ENCODE measurements around the gene RNF135.
"Not testable (repeated sequence)": the region's sequence is repeated elsewhere in the genome, so short reads cannot be mapped to it uniquely, and the experiment has no call there.

Gene RNF135

DNA sequence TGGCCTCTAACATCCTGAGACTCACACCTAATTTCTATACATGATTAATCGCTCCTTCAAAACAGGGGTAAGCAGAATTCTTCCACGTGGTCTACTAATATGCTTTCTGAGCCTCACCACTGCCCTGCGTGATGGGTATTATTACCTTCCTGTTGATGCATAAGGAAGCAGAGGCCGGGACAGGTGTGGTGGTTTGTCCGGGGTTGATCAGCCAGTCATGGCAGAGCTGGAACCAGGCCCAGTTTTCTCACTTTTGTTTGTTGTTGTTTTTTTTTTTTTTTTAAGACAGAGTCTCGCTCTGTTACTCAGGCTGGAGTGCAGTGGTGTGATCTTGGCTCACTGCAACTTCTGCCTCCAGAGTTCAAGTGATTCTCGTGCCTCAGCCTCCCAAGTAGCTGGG lies 31.2 kb downstream of the RNF135 start:
- DNase-seq (ENCODE audit: low read depth): no peak

DNA sequence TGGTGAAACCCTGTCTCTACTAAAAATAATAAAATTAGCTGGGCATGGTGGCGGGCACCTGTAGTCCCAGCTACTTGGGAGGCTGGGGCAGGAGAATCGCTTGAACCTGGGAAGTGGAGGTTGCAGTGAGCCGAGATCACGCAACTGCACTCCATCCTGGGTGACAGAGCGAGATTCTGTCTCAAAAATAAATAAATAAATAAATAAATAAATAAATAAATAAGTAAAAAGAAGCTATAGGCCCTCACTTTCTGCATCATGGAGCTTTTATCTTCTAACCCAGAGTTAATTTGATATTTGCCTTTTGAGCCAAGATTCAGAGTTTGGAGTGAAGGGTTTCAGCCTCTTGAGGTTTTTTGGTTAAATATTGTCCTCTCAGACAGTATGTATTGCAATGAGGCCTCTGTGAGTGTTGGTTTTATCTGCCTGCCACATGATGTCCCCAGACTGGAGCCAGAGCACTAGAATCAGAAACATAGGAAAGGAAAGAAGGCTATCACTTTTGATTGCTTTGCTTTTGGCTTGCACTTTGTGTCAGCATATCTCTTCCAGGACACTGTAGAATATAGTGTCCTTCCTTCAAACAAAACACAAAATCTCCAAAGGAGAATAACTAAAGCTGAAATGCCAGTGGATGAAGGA lies 32.5 kb downstream of the RNF135 start:
- DNase-seq (ENCODE audit: low read depth): no peak

DNA sequence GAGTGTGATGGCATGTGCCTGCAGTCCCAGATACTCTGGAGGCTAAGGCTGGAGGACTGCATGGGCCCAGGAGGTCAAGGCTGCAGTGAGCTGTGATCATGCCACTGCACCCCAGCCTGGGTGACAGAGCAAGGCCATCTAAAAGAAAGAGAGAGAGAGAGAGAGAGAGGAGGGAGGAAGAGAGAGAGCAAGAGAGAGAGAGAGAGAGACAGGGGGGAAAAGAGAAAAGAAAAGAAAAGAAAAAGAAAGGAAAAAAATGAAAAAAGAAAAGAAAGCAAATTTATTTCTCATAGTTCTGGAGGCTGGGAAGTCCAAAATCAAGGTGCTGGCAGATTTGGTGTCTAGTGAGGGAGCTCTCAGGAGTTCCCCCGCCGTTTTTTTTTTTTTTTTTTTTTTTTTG lies 33.3 kb downstream of the RNF135 start:
- DNase-seq (ENCODE audit: low read depth): no peak

DNA sequence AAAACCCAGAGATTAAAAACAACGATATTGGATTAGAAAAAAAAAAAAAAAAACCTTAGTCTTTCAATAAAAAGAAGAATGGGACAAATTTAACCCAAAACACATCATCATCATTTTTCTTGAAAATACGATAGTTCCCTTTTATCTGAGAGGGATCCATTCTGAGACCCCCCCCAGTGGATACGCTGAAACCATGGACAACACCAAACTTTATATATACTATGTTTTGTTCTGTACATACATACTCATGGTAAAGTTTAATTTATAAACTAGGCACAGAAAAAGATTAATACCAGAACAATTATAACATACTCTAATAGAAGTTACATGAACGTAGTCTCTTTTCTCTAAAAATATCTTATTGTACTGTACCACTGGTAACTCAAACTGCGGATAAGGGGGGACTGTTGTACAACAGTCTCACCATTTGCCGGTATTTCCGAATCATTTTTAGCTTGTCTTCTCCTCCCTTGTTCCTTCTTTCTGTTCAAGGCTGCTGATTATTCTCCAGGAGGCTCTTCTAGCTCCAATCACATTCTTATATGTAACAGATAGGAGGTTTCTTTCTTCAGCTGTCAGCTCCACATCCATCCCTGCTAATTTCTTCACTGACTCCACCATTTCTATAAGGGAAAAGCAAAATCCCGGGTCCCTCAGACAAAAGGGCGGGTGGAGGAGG lies 37.0 kb downstream of the RNF135 start:
- DNase-seq (ENCODE audit: low read depth): no peak

DNA sequence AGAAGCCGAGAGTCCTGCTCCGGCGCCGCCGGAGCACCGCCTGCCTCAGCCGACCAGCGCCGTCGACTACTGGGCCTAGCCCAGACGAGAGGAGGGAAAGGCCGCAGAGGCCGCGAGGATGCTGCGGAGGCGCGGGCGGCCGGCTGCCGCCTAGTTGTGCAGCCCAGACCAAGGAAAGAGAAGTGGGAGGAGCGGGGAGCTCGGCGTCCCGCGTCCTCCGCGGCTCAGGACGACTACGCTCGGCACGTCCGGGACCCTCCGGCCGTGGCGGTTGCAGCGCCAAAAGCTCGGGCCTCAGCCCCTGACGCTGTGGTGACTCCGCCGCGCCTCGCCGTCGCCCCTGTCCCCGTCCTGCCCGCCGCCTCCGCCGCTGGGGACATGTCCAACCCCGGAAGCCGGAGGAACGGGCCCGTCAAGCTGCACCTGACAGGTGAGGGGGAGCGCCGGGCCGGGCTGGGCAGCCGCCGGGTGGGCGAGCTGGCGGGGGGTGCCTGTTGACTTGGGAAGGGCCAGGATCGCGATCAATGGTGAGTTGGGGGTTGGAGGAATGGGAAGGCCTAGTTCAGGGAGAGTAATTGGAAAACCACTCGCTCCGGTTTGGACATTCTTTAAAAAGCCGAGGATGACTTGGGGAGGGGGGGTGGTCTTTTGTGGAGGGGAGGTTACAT lies 37.7 kb downstream of the RNF135 start:
- DNase-seq (ENCODE audit: low read depth): peak; percentile 25

DNA sequence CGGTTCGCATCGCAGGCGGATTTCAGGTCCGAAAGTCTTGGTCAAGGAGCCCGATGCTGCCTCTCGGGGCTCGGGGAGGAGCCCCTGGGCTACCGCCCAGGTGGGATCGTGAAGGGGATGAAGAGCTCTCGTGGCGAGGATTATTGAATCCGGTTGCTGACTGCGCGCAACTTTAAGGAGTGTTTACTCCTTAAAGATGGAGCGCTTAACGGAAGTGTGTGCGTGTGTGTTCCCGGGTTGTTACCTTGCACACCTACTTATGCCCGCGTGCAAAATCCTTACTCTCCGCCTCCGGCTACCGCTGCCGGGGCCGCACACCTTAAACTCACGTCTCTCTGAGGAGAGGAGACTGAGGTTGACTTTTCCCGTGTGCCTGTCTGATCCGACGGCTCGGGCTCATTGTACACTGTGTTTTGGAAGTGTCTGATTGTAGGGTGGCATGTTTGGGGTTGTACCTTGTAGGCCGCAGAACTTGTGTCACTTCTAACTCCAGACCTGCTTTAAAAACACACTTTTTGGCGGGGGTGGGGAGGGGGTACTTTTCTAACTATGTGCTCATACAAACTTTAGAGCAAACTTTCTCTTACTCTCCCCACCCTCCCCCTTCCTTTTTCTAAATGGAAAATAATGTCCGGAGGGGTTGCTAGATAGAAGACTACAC lies 38.3 kb downstream of the RNF135 start:
- DNase-seq (ENCODE audit: low read depth): peak; percentile 2

DNA sequence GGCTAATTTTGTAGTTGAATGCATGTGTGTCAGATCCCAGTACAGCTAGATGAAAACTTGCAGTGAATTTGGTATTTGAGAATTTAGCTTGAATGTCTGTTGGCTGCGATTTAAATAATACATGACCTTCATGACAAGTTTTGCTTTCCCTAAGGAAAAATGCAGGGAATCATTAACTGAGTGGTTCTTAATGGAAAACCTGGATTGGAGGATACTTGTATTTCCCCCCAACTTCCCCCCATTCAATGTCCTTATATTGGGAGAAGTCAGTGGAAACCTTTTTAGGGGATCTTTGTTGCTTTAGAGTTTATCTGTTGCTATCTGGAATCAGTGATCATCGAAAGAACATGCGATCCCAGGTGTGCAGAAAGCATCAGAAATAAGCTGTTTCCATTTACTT lies 39.2 kb downstream of the RNF135 start:
- DNase-seq (ENCODE audit: low read depth): not testable (repeated sequence)

DNA sequence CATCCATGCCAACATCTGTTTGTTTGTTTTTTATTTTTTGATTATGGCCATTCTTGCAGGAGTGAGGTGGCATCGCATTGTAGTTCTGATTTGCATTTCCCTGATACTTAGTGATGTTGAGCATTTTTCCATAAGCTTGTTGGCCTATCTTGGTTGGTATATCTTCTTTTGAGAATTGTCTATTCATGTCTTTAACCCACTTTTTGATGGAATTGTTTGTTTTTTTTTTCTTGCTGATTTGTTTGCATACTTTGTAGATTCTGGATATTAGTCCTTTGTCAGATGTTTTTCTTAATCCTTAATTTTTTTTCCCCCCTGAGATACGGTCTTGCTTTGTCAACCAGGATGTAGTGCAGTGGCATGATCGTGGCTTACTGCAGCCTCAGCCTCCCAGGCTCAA lies 43.0 kb downstream of the RNF135 start:
- no peak for DNase-seq (ENCODE audit: low read depth)

DNA sequence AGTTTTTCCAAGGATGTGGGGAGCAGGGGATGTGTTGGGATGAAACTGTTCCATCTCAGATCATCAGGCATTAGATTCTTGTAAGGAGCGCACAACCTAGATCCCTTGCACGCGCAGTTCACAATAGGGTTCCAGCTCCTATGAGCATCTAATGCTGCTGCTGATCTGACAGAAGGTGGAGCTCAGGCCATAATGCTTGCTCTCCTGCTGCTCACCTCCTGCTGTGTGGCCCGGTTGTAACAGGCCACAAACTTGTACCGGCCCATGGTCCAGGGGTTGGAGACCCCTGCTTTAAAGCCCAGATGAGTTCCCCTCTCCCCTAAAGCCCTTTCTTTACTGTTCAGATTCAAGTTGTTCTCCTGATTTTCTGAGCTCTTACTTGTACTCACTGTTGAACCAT lies 44.8 kb downstream of the RNF135 start:
- no peak for DNase-seq (ENCODE audit: low read depth)

DNA sequence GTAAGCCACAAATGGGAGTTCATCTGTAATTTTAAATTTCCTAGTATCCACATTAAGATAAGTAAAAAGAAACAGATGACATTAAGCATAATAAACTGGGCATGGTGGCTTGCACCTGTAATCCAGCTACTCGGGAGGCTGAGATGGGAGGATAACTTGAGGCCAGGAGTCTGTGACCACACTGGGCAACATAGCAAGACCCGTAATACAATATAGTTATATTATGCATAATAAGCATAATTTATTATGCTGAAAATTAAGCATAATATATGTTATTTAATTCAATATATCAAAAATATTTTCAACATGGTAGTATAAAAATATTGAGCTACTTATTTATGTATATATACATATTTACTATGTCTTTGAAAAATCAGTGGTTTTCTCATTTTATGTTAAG lies 48.2 kb downstream of the RNF135 start:
- no peak for DNase-seq (ENCODE audit: low read depth)

DNA sequence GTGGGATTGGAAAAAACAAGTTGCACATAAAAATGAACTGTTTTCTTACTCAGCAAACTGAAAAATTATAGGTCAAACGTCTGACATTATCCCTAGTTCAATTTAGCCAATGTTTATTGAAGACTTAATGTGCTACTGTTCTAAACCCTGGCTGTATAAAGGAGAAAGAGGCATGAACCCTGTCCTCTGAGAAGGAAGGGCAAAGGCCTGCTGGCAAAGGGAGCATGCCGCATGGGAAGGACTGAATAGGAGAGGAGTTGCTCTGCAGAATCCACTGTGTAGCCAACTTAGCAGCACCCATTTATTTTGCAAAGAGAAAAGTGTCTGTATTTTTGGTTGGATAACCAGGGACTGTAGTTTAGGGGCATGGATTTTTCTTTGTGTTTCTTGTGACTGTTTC lies 52.3 kb downstream of the RNF135 start:
- DNase-seq (ENCODE audit: low read depth): not testable (repeated sequence)

DNA sequence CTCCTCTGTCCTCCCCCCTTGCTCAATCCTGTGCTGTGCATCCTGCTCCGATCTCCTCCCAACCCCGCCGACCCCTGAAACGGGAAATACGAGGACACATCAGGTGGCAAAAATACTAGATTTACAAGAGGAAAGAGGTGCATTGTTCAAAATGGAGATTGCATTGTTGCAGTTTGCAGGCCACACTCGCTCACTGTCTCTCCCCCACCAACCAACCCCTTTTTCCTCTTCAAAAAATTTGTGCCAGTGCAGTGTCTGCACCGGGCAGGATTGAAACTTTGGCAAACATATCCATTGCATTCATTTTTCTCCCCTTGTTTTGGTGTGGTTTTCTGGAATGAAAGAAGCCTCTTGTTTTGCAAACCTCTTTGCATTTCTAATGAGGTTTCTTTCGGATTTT lies 61.0 kb downstream of the RNF135 start:
- no peak for DNase-seq (ENCODE audit: low read depth)

DNA sequence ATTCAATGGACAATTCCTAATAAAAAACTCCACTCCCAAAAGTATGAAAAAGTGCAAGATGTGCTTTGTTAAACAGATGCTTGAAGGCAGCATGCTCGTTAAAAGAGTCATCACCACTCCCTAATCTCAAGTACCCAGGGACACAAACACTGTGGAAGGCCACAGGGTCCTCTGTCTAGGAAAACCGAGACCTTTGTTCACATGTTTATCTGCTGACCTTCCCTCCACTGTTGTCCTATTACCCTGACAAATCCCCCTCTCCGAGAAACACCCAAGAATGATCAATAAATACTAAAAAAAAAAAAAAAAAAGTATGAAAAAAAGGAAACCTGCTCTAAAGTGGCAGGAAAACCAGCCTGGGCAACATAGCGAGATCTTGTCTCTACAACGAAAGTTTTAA lies 64.8 kb downstream of the RNF135 start:
- not testable (repeated sequence) for DNase-seq (ENCODE audit: low read depth)

DNA sequence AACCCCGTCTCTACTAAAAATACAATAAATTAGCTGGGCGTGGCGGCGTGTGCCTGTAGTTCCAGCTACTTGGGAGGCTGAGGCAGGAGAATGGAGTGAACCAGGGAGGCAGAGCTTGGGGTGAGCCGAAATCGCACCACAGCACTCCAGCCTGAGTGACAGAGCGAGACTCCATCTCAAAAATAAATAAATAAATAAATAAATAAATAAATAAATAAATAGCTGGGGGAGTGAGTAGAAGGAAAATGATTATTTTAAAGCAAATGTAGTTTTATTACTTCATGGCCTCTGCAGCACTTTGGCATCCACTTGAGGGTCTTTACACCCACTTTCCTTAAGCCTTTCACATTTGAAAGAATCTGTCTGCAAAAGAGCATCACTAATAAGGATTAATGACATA lies 70.0 kb downstream of the RNF135 start:
- not testable (repeated sequence) for DNase-seq (ENCODE audit: low read depth)

DNA sequence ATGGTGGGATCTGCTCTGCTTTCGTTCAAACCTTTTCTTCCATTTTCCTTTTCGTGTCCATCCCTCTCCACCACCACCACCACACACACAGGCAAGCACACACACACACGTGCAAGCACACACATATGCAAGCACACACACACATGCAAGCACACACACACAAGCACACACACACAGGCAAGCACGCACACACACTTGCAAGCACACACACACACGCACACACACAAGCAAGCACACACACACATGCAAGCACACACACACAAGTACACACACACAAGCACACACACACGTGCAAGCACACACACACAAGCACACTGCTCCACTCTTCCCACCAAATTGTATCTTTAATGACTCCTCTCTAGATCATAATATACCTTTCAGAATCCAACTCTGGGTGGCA lies 71.5 kb downstream of the RNF135 start:
- not testable (repeated sequence) for DNase-seq (ENCODE audit: low read depth)

DNA sequence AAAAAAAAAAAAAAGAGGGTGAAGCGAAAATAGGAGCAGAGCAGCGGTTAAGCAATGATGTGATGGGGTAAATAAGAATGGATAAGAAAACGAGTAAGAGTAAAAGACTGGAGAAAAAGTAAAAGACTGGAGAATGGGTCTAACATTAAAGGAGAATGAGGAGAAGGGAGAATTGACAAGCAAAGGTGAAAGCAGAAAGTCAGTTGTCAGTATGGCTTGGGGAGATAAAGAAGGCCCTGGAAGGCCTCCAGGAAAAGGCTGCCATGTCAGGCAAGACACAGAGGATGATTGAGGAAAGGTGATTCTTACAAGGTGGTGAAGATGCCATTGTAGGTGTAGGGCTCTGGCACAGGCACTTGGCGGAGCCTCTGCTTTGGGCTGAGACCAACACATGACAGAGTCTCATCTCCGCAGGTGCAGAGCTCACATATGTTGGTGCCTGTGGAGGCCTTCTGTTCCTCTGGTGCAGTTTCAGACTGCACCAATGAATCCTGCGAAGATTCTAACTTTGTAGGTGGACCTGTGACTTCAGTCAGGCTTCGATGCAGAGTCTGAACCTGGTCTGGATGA lies 76.1 kb downstream of the RNF135 start:
- not testable (repeated sequence) for DNase-seq (ENCODE audit: low read depth)

DNA sequence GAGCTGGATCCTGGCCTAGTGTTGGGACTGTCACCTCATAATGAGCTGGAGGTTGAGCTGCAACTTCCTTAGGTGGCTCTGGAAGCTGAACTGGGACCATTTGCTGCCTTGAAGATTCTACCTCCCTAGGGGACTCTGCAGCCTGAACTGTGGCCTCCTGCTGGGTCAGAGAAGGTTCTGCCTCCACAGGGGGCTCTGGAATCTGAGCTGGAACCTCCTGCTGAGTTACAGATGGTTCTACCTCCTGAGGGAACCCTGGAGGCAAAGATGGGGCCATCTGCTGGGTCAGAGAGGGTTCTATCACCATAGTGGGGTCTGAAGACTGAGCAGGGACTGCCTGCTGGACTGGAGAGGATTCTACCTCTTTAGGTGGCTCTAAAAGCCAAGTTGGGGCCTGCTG lies 77.3 kb downstream of the RNF135 start:
- DNase-seq (ENCODE audit: low read depth): no peak

DNA sequence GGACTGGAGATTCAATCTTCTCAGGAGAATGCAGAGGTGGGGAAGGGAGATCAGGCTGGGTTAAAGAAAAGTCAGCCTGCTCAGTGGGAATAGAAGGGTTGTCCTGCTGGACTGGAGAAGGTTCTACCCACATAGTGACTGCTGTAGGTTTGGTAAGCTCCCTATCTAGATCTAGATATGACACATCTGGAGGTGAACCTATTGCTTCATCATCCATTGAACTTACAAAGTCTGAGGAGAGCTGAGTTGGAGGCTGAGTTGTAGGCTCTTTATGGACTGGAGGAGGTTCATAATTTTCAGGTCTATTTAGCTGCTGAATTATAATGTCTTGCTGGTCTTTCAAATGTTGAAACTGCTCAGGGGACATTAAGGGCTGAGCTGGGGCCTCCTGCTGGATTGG lies 77.9 kb downstream of the RNF135 start:
- no peak for DNase-seq (ENCODE audit: low read depth)

Data from activated T-cell treated with anti-CD3 and anti-CD28 coated beads for 1 hour (primary cell).